Measurements from ENCODE around the gene SOD2.
A peak's percentile ranks its signal among the peaks of the same experiment; 100 is the strongest.
"Not testable (repeated sequence)": the region's sequence is repeated elsewhere in the genome, so short reads cannot be mapped to it uniquely, and the experiment has no call there.

Gene SOD2

DNA sequence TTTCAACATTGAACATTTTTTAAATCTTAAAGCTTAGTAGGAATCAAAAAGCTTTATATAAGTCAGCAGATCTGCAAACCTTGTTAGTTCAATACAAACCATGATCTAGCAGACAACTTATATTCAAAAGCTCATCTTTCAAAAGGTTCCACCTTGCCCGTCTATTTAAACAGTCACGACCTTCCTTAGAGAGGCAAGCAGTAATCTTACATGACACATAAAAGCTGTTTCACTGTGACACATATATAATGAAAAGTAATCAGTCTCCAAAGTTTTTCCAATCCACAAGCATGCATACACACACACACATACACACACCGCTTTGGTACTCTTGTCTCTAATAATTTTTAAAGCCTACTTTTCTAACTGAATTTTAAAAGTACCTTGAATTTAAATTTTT lies 12.9 kb downstream of the SOD2 start:
- DNase-seq = no peak

DNA sequence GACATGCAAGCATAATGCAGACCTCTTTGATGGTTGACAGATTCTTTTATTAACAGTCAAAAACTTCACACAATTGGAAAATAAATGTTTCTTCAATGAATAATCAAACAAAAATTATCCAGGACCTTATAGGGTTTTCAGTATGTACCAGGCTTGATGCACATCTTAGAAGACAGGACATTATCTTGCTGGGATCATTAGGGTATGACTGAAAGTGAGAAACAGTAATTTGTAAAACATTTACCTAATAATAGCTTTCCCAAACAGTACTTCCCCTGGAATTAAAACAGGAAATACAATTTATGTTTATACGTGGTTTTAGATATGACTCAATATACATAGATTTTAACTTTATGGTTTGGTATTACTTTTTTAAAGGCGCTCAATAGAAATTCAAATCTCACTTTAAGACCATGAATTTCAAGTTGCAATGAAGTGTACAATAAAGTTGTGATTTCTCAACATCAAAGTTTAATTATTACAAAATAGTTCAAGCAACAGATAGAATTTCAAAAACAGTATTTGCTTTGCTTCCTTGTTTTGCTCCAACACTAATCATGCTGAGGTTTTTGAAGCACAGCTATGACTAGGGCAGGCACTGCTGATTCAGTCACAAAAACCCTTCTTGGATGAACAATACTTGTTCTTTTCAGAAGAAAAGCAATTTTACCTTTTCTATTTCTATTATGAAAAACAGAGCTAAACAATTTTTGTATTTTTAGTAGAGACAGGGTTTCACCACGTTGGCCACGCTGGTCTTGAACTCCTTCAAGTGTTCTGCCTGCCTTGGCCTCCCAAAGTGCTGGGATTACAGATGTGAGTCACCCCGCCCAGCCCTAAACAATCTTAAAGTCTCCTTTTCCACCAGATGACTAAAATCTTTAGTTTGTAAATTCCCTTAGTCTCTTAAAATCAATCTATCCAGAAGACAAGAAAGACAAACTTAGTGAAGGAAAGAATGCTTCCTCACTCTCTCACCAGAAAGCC lies 13.7 kb downstream of the SOD2 start:
- no peak for DNase-seq

DNA sequence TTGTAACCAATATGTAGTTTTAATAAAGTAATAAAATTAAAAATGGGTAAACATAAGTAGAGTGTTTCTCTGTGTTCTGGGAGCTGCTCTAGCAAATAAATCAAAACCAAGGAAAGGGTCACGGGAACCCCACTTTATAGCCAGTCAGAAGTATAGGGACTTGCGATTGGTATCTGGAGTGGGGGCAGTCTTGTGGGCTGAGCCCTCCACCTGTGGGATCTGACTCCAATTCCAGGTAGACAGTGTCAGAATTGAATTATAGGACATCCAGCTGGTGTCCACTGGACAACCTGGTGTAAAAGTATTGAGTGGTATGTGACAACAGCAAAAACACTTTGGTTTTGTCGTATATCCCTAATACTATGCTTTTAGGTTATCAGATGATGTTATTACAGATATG lies 14.5 kb downstream of the SOD2 start:
- no peak for DNase-seq

GRCh38 chr6:159677506-159678165 lies 15.4 kb downstream of the SOD2 start:
- no peak for DNase-seq

DNA sequence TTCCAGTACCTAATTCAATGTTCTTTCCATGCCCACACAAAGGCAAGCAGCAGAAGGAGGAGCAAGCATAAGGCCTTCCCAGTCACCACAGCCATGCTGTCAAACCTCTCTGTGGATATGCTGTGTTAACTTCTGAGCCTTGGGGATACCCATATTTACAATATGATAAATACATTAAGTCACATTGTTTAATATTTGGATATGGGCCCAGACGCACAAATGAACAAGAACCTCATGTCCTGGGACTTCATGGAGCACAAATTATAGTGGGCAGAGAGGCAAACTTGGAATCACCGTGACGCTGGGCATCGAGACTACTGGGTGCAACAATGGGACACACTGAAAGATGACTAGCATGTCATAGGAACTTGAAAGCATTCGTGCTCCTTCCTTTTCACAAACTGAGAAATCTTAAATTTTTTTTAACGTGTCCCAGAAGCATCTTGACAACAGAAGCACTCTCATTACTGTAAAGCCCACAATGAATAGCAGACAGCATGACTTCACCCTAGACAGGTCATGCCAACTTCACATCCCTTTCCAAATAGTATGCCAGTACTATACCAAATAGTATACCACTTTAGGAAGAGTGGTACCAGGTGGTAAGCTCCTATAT lies 16.0 kb downstream of the SOD2 start:
- no peak for DNase-seq

DNA sequence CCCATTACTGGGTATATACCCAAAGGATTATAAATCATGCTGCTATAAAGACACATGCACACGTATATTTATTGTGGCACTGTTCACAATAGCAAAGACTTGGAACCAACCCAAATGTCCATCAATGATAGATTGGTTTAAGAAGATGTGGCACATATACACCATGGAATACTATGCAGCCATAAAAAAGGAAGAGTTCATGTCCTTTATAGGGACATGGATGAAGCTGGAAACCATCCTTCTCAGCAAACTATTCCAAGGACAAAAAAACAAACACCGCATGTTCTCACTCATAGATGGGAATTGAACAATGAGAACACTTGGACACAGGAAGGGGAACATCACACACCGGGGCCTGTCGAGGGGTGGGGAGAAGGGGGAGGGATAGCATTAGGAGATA lies 16.8 kb downstream of the SOD2 start:
- DNase-seq = not testable (repeated sequence)

GRCh38 chr6:159665868-159666635 lies 27.0 kb downstream of the SOD2 start:
- DNase-seq = no peak

- DNase-seq = not testable (repeated sequence)
Observed at GRCh38 chr6:159663368-159663889, 29.6 kb downstream of the SOD2 start.

DNA sequence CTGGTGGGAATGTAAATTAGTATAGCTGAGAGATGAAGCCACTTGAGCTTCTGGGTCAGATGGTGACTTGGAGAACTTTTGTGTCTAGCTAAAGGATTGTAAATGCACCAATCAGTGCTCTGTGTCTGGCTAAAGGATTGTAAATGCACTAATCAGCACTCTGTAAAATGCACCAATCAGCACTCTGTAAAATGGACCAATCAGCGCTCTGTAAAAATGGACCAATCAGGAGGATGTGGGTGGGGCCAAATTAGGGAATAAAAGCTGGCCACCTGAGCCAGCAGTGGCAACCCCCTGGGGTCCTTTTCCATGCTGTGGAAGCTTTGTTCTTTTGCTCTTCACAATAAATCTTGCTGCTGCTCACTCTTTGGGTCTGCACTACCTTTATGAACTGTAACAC lies 31.1 kb downstream of the SOD2 start:
- not testable (repeated sequence) for DNase-seq

DNA sequence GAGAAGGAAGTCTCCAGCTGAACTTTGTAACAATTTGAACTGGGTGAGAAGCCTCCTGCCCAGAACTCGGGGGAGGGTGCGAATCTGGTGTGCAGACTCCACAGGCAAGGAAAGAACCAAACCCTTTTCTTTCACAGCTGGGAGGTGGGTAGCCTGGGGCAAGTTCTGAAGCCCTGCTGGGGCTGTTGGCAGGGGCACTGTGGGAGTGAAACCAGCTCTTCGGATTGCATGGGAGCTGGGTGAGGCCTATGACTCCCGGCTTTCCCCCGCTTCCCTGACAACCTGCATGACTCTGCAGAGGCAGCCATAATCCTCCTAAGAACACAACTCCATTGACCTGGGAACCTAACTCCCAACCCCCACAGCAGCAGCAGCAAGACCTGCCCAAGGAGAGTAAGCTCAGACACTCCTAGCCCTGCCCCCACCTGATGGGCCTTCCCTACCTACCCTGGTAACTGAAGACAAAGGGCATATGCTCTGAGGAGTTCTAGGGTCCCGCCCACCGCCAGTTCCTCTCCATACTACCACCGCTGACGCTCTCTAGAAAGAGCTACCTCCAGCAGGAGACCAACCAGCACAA lies 37.5 kb downstream of the SOD2 start:
- no peak for DNase-seq

DNA sequence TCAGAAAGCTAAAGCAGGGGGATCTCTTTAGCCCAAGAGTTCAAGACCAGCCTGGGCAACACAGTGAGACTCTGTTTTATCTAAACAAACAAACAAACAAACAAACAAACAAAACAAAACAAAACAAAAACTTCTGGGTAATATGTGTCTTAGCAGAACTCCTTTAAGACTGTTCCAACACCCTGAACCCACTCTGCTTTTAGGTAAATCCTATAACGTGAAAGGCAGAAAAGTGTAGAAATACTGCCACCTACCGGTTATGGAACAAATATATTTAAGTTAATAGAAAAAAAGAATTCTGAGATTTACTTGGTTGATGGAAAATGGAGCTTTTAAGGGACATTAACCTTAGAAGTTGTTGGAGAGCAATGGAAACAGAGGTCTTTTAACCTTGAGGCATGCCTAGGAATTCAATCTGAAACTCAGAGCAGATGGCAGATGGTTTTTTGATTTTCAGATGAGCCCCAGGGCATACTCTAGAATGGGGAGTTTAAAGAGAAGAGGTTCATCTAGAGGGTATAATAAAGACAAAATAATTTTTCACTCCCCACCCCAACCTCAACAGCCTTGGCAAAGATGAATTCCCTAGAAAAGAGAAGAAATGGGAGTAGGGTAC lies 38.5 kb downstream of the SOD2 start:
- peak; percentile 68 for DNase-seq

GRCh38 chr6:159650314-159650713 lies 42.7 kb downstream of the SOD2 start:
- DNase-seq = no peak

GRCh38 chr6:159649441-159649840 lies 43.6 kb downstream of the SOD2 start:
- DNase-seq = no peak

GRCh38 chr6:159646733-159647132 lies 46.3 kb downstream of the SOD2 start:
- no peak for DNase-seq

GRCh38 chr6:159646116-159646515 lies 46.9 kb downstream of the SOD2 start:
- no peak for DNase-seq

DNA sequence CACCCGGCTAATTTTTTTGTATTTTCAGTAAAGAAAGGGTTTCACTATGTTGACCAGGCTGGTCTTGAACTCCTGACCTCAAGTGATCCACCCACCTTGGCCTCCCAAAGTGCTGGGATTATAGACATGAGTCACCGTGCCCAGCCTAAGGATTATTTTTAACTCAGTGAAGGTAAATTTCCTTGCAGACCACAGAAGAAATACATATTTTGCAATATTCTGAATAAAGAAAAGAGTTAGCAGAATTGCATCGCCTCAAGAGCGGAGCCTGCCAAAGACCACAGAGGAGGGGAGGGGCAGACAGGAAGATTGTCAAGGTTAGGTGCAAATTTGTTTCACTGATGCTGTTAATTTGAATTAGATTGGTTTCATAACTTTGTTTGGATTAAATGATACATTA lies 47.4 kb downstream of the SOD2 start:
- no peak for DNase-seq
